GM18861 (cell line): ENCODE data around the gene LRIG1.

Experiments
- ATAC-seq: cut with Tn5 transposase; IDR thresholded peaks from one replicate; pipeline ENCODE4 v1.9.1; 2021; ENCODE audit not compliant: unreplicated experiment

Gene LRIG1

GRCh38 chr3:66363148-66363547 is 137.7 kb downstream of the LRIG1 start:
- ATAC-seq = no peak

- no peak for ATAC-seq
Measured at GRCh38 chr3:66362541-66362941, 138.3 kb downstream of the LRIG1 start.

DNA sequence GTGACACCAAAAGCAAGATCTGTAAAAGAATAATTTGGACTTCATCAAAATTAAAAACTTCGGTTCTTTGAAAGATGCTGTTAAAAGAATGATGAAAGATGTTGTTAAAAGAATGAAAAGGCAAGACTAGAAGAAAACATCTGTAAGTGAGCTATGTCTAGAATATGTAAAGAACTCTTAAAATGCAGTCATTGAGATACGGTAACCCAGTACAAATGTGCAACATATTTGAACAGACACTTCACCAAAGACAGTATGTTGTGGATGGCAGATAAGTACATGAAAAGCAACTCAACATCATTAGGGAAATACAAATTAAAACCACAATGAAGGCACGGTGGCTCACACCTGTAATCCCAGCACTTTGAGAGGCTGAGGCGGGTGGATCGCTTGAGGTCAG is 139.5 kb downstream of the LRIG1 start:
- ATAC-seq = no peak

DNA sequence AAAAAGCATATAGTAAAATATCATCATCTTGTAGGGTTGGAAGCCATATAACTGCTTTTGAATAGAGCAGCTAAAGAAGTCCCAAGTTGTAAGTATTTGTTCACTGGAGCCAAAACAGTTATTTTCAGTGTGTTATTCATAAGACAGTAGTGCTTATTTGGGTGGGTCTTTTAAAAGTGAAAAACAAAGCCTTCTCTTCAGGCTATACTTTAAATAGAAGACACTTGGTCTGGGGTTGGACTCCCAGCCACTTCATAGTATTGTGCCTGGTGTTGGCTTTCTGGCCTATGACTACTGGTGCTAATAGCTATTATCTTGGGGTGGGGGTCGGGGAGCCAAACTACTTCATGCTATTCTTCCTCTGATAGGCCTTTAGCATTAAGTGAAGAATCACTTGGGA is 144.8 kb downstream of the LRIG1 start:
- ATAC-seq = no peak

- ATAC-seq = no peak
Measured at GRCh38 chr3:66355394-66355793, 145.4 kb downstream of the LRIG1 start.

- ATAC-seq = no peak
Measured at GRCh38 chr3:66354001-66354400, 146.8 kb downstream of the LRIG1 start.

DNA sequence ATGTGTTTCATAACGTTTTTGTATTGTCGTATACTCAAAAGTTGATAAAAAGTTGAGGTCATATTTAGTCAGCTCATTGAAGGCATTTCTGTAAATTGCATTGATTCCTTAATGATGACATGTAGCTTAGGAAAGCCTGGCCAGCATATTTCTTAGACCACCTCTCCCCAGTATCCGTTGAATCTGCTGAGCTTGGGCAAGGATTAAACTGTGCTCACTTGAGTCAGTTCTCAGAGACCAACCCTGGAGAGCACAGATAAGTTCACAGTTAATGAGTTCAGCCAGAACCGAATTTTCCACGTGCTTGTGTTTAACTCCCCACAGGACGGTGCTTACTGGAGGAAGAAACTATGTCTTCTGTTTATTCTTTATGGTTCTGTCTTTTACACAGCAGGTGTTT is 147.3 kb downstream of the LRIG1 start:
- no peak for ATAC-seq

GRCh38 chr3:66353039-66353438 is 147.8 kb downstream of the LRIG1 start:
- no peak for ATAC-seq

GRCh38 chr3:66350601-66351000 is 150.2 kb downstream of the LRIG1 start:
- ATAC-seq = no peak

- ATAC-seq = no peak
Measured at GRCh38 chr3:66348704-66349103, 152.1 kb downstream of the LRIG1 start.

DNA sequence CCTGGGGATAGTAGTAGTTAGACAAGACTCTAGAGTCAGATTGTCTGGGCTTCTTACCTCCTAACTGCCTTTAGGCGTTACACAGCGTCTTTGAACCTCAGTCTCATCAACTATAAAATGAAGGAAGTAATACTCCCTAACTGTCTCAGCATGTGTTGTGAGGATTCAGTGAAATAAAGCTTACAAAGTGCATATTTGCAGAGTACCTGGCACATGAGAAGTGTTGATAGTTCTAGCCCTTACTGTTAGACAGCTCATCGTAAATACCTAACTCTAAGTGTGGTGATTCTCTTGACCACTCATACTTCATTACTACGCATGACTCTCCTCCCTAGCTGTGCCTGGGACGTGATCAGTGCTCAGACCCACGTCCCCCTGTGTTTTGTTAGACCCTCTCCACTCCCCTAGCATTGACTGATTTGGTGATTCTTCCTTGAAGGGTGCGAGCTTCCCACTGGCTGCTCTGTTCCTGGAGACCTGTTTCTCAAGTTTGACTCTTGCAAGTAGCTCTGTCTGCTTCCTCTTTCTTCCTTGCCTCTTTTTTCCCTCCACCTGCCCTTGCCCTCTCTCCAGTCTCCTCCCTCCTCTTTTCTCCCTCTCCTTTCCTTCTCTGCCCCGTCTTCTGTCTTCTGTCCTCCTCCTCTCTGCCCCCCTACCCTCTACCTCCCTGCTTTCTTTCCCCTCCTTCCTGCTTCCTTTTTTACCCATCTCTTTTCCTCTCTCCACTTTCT is 155.8 kb downstream of the LRIG1 start:
- ATAC-seq = no peak

DNA sequence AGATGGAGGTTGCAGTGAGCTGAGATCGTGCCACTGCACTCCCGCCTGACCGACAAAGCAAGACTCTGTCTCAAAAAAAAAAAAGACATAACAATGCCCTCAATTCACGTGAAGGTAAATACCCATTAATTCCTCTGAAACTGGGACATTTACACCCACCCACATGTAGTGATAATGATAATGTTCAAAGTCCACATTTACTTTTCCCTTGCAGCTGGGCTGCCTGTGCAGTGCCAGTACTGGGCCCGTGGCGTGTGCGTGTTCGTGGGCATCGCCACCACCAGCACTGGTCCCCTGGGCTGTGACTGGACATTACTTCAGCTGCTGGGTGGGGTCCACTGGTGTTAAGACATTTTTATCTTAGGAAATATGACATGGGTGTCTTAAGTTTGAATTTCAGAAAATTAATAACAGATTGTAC is 156.4 kb downstream of the LRIG1 start:
- ATAC-seq = no peak

DNA sequence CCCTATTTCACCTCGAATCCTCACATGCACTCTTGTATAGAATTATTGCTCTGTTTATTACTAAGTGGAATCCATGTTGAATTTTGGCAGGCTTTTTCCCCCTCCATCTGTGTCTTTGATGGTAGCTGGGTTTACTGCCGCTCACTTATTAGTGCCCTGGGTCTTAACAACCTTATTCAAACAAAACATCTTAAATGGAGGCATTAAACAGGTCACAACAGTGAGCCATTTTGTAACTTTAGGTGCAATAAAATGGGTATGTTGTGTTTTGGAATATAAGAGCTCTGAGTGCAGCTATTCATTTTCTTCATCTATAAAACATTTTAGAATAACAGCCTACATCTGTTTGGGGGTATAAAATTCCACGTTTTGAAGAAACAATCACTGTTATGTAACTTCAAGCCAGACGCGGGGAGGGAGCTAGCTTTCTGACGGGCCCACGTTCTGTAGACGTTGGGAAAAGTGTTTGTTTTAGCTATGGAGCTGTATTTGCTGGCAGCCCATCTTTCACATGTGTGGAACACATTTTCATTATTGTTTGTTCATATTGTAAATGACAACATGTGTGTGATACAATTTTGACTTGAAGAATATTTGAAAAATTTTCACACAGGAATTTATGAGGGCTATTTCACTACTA is 158.0 kb downstream of the LRIG1 start:
- ATAC-seq = no peak

DNA sequence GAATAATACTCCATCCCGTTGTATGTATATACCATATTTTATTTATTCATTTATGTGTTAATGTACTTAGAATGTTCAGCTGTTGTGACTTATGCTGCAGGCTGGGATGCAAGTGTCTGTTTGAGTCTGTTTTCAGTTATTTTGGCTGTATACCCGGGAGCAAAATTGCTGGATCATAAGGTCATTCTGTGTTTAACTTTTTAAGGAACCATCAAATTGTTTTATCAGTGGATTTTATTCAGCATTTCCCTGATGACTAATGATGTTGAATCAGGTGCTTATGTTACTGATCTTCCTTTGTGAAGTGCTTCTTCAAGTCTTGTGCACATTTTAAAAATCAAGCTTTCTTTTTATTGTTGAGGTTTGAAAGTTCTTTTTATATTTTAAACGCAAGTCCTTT is 161.9 kb downstream of the LRIG1 start:
- no peak for ATAC-seq

DNA sequence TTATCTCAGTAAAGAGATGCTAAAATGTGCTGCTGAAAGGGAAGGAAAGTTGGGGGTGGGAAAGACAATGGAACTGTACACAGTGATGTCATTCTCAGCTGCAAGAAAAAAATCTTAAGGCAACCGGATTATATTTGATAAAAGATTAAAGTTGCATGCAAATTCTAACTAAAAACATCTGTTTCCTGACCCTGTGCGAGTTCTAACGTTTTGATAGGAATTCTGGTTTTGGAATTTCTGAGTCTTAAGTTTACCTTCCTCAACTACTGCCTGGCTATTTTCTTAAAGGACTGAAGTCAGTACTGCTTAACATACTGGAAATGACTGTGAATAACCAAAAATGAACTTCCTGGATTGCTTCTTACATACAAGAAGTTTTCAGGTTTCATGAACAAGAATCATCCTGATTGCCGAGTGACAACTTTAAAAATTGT is 164.5 kb downstream of the LRIG1 start:
- no peak for ATAC-seq

DNA sequence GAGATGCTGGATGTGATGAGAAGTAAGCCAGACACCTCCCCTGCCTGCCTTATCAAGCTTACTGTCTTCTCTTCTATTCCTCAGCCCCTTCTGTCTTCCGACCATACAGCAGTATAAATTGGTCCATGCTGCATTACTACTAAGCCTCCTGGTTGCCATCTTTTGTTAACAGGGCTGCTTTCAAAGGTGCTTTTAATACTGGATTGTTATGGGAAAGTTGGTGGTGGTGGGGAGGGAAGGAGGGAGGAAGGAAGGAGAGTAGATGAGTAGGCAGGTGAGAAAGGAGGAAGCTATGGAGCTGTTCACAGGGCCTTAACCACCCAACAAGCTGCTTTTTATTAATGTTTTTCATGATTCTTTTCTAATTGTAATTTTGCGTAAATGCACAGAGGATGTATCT is 165.2 kb downstream of the LRIG1 start:
- ATAC-seq = no peak
